ENCODE measurements around the gene EYA2. TPM values are rescaled to one million over a fixed set of nuclear protein-coding genes. Genes with fewer than 3 reads are reported as not detected.

Gene EYA2
- total RNA-seq, 2 experiments from 2014 or later = not detected

- POLR2A ChIA-PET = no interaction called here
- no peak for TF ChIP-seq CTCF (IDR thresholded peaks at IDR 0.05)
These were observed 129.9 kb downstream of the EYA2 start for GRCh38 chr20:47024461-47024937.

GRCh38 chr20:47027042-47027441, 132.4 kb downstream of the EYA2 start:
- POLR2A ChIA-PET = no interaction called here
- CTCF ChIA-PET = no interaction called here
- no peak for ATAC-seq

More at GRCh38 chr20:47024461-47024937, 129.9 kb downstream of the EYA2 start:
- Mint-ChIP-seq H3K9me3 (no peaks in the 10 kb centered on the region), H3K4me3 (no peak overlapping the region), H3K4me1 (ENCODE audit: low read depth) (no peaks in the 10 kb centered on the region), H3K27me3 (peaks cover 13% of the 10 kb centered on the region), H3K27ac (no peak overlapping the region), H3K36me3 (ENCODE audit: low read depth) (no peaks in the 10 kb centered on the region)
- no peak for ATAC-seq
- CTCF ChIA-PET = no interaction called here
- intact Hi-C loops (cut with micrococcal nuclease) = no loop called here
- no peak for DNase-seq

GRCh38 chr20:47027456-47027855, 132.8 kb downstream of the EYA2 start:
- no peaks in the 10 kb centered on the region for H3K36me3 Mint-ChIP-seq (ENCODE audit: low read depth)
- no peaks in the 10 kb centered on the region for H3K4me1 Mint-ChIP-seq (ENCODE audit: low read depth)
- intact Hi-C loops (cut with micrococcal nuclease) = no loop called here
- H3K27me3 Mint-ChIP-seq = peaks cover 13% of the 10 kb centered on the region
- ATAC-seq = no peak
- H3K4me3 Mint-ChIP-seq = no peak overlapping the region
- POLR2A ChIA-PET = no interaction called here
- no peak for TF ChIP-seq CTCF (IDR thresholded peaks at IDR 0.05)
- CTCF ChIA-PET = no interaction called here
- no peak overlapping the region for H3K27ac Mint-ChIP-seq
- DNase-seq = no peak
- no peaks in the 10 kb centered on the region for H3K9me3 Mint-ChIP-seq

More at GRCh38 chr20:47027042-47027441, 132.4 kb downstream of the EYA2 start:
- DNase-seq = no peak
- Mint-ChIP-seq H3K27me3 (peaks cover 13% of the 10 kb centered on the region), H3K9me3 (no peaks in the 10 kb centered on the region), H3K27ac (no peak overlapping the region), H3K36me3 (ENCODE audit: low read depth) (no peaks in the 10 kb centered on the region), H3K4me3 (no peak overlapping the region), H3K4me1 (ENCODE audit: low read depth) (no peaks in the 10 kb centered on the region)
- intact Hi-C loops (cut with micrococcal nuclease) = no loop called here
- TF ChIP-seq CTCF (IDR thresholded peaks at IDR 0.05) = no peak

GRCh38 chr20:47028487-47028886, 133.8 kb downstream of the EYA2 start:
- POLR2A ChIA-PET = interaction anchor here (0.6 kb wide), 1 partner anchor 182 kb away, joined by 3 read pairs; no protein-coding TSS in a partner anchor
- no peak overlapping the region for H3K4me3 Mint-ChIP-seq
- DNase-seq = no peak
- H3K36me3 Mint-ChIP-seq (ENCODE audit: low read depth) = no peaks in the 10 kb centered on the region
- no peak for ATAC-seq
- CTCF ChIA-PET = no interaction called here
- peaks cover 11% of the 10 kb centered on the region for H3K27me3 Mint-ChIP-seq
- H3K9me3 Mint-ChIP-seq = no peaks in the 10 kb centered on the region
- intact Hi-C loops (cut with micrococcal nuclease) = no loop called here
- no peak for TF ChIP-seq CTCF (IDR thresholded peaks at IDR 0.05)
- no peak overlapping the region for H3K27ac Mint-ChIP-seq
- H3K4me1 Mint-ChIP-seq (ENCODE audit: low read depth) = no peaks in the 10 kb centered on the region

GRCh38 chr20:47029845-47030244, 135.2 kb downstream of the EYA2 start:
- Mint-ChIP-seq H3K27me3 (peaks cover 7% of the 10 kb centered on the region), H3K36me3 (ENCODE audit: low read depth) (no peaks in the 10 kb centered on the region), H3K27ac (no peak overlapping the region), H3K9me3 (no peaks in the 10 kb centered on the region), H3K4me1 (ENCODE audit: low read depth) (no peaks in the 10 kb centered on the region), H3K4me3 (no peak overlapping the region)
- intact Hi-C loops (cut with micrococcal nuclease) = no loop called here
- ATAC-seq = no peak
- CTCF ChIA-PET = no interaction called here
- POLR2A ChIA-PET = no interaction called here
- no peak for DNase-seq
- TF ChIP-seq CTCF (IDR thresholded peaks at IDR 0.05) = no peak
